SK-N-DZ (cell line): ENCODE data around the gene TNS4.

Source experiments
- DNase-seq: peaks from one replicate; pipeline ENCODE4 v3.0.0-alpha.2; 2015; ENCODE audit warnings: low spot score

The TNS4 gene

DNA sequence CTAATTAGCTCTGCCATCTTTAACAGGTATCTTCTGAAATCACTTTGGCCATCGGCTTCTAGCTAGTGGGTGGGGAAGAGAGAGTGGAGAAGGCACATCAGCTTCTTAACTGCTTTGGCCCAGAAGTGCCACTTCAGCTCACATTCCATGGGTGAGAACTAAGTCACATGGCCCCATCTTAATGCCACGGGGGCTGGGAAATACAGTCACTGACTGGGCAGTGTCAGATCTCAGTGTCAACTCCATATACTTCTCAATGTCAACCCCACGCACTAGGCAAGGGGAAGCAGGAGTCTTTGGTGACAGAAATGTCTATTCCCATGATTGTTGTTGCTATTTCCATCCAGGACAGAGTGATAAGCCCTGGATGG, 34.5 kb upstream of the TNS4 start:
- no peak for DNase-seq

DNA sequence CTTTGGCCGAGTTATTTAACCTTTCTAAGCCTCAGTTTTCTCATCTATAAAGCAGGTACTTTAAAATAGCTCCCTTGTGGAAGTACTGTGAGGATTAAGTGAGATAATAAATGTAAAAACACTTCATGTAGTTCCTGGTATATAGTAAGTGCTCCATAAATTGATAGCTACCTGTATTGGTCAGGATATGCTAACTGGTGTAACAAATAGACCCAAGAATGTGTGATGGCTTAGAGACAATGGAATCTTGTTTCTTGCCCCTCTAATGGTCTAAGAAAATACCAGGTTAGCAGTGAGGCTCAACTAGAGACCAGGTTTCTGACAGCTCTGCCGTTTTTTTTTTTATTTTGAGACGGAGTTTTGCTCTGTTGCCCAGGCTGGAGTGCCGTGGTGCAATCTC, 34.0 kb upstream of the TNS4 start:
- DNase-seq, result no peak

DNA sequence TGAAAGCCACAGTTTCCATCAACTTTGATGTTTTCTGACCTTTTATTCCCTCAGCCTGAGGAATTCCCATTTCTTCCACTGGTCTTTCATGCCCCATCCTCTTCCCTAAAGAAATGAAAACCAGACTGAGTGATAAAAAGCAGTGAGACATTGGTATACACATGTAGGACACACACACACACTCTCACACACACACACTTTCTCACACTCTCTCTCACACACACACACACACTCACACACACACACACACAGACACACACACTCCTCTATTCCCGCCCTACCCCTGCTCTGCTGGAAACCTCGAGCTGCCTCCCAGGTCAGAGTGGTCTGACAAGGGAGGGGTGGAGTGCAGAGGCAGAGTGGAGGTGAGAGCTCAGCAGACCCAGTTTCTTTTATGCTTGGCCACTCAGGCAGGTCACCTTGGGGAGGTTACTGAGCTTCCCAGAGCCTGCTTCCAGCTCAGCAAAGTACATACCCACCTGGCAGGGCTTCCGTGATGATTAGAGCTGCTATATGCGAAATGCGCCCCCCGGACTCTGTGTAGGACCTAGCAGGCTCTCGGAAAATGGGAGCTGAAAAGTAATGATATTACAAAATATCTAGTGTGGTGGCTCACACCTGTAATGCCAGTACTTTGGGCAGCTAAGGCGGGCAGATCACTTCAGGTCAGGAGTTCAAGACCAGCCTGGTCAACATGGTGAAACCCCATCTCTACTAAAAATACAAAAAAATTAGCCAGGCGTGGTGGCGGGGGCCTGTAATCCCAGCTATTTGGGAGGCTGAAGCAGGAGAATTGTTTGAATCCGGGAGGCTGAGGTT, 33.2 kb upstream of the TNS4 start:
- no peak for DNase-seq

DNA sequence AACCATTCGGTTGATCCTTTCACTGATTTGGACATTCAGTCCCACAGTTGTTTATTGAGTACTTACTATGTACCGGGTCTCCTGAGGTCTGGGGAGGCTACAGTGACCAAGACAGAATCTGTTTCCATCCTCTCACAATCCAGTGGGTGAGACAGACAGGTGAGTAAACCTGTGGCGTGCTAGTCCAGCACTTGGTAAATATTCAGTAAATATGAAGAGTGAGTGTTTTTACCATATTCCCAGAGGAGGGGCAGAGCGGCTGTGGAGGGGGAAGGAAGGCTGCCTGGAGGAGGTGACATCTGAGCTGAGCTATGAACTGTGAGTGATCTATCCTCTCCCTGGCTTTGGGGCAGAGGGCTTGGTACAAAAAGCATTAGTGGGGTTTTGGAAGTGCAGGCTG, 32.5 kb upstream of the TNS4 start:
- no peak for DNase-seq

DNA sequence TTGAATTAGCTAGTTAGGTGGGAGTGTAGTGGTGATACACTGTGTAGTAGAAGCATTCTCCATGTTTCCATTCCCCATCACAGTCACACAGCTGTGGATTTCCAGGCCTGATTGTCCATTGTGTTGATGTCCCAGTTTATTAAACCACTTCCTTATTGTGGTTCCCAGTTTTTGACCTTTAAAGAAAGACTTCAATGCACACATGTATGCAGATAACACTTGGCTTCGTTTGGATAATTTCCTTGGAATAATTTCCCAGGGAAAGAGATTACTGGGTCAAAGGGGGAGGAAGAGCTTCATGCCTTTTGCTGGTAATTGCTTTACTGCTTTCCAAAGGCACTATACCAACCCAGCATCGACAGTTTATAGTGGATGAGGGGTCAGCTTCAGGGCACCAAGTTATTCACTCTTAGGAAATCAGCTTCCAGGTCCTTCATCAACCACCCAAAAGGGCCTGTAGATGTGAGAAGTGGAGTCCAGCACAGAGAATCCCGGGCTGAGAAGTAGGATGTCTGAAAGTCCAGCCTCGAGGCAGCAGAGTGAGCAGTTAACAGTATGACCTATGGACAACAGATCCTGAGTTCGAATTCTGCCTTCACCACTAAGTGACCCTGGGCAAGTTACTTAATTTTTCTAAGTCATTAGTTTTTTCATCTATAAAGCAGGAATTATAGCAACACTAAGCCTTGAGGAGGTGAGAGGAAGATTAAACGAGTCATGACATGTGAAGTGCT, 31.3 kb upstream of the TNS4 start:
- no peak for DNase-seq

DNA sequence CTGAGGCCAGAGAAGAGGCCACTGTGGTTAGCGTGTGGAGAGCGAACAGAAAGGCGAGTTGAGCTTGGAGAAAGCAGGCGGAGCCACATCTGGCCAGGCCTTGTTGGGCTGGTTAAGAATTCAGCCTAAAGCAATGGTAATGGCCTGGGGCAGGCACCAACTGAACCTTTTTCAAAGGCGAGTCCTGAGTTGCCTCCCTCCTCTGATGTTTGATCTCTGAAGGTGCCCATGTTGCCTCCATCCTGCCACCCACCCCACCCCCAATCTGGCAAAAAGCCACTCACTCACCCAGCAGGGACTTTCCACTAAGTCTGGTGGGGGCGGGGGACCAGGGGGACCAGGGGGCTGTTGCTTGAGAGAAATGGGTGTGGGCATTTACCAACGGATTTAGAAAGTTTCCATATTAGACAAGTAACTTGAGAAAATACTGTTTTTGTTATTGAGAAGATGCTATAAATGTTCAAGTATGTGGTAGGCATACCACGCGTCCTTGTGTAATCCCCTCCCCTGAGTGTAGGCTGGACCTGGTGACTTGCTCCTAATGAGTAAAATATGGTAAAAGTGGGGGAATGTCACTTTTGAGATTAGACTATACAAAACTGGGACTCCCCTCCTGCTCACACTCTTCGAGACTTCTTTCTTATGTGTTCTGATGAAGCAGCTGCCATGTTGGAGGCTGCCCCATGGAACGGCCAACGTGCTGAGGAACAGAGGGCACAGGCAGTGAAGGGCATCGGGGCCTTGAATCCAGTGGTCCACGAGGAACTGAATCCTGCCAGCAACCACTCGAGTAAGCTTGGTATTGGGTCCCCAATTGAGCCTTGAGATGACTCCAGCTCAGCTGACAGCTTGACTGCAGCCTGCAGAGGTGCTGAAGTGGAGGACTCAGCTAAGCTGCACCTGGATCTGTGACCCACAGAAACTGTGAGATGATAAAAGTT, 29.9 kb upstream of the TNS4 start:
- no peak for DNase-seq

DNA sequence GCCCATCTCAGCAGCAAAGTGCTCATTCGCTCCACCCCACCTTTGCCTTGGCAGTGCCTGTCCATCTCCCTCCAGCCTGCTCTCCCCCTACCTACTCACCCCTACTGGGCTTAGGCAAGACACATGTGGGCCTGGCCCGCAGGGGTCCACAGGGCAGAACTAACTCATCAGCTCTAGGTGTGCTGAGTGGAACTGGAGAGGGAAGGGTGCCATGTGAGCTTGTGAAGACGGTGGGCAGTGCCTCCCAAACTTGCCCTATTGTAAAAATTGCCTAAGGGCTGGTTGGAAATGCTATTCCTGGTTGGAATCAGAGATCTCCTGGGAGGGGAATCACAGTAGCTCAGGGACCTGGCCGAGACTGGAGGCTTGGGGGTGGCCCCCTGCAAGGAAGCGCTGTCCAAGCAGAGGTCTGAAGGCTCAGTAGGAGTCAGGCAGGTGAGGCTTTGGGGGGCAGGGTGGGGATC, 29.1 kb upstream of the TNS4 start:
- no peak for DNase-seq

DNA sequence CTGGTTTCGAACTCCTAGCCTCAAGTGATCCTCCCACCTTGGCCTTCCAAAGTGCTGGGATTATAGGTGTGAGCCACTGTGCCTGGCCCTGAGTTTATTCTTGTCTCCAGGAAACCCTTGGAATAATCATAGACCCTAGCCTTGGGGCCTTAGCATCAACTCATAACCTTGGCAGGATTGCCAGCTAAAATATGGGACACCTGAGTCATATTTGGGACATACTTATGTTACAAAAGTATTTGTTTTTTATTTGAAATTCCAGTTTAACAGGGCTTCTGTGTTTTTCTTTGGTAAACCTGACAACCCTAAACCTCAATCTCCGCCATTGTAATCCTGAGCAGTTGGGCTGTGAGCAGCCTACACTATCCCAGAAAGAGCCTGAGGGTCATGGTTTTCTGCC, 28.6 kb upstream of the TNS4 start:
- DNase-seq, result no peak

DNA sequence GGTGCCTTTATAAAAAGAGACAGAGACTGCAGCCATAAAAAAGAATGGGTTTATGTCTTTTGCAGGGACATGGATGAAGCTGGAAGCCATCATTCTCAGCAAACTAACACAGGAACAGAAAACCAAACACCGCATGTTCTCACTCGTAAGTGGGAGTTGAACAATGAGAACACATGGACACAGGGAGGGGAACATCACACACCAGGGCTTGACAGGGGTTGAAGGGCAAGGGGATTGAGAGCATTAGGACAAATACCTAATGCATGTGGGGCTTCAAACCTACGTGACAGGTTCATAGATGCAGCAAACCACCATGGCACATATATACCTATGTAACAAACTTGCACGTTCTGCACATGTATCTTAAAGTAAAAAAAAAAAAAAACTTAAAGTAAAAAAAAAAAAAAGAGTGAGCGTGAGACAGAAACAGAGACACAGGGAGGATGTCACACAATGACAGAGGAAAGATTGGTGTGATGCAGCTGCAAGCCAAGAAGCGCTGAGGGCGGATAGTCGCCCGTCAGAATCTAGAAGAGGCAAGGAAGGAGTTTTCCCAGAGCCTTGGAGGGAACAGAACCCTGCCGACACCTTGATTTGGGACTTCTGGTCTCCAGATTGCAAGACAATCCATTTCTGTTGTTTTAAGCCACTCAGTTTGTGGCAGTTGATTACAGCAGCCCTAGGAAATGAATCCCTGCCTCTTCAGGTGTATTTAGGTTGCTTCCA, 27.4 kb upstream of the TNS4 start:
- DNase-seq, result no peak

DNA sequence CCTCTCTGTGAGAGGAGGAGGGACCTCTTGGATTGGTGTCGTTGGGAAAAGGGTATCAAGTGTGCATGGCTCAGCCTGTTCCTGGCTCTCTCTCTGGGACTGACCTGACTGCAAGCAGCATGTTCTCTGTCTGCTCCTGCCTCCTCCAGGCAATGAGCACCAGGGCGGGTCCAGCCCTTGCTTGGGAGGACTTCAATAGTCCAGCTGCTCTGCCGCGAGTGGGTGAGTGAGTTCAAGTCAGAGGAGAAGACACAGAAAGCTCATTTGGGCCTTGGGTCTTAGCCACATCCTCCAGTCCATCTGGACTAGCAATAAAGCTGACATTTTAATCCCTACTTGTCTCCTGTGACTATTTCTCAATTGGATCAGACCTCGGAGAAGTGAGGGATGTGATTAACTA, 25.2 kb upstream of the TNS4 start:
- DNase-seq, result no peak

DNA sequence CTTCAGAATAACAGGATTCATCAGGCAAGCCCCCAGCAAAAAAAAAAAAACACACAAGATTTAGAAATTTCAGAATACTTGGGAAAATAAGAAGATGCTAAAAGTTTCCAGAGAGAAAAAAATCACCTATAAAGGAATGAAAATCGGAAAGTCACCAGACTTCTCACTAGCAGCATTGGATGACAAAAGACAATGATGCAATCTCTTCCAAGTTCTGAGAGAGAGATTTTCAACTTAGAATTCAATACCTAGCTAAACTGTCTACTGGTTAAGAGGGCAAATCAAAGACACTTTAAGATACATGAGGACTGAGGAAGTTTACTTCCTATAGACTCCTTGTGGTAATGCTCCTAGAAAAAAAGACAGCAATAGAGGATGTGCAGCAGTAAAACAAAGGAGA, 23.9 kb upstream of the TNS4 start:
- DNase-seq, result no peak

DNA sequence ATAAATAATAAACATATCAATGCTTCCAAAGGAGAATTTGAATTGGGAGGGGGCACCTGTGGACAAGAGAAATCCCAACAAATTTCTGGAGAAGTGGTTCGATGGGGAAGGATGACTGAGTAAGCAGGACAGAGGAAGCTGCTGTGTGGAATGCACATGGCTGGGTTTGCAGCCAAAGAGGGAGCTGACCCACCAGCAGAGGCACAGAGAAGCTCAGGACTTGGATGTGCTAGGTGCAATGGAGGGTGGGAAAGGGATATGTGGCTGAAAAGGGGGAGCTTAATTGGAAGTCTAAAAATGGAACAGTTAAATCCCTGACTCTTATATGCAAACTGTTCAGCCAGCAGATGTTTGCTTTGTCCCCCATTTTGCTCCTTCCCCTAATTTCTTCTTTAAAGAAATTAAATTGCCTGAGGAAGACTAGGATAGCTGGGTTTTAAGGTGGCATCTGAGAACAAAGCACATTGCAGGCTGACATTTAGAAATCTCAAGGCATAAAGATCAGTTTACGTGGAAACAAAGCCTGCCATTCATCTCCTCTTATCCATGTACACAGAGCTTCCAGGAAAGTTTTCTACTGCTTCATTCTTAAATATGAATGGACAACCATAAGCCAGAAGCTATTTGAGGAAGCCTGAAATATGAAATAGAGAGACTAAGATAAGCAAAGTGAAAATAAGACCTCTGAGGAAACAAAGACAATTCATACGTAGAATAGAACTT, 23.0 kb upstream of the TNS4 start:
- no peak for DNase-seq

DNA sequence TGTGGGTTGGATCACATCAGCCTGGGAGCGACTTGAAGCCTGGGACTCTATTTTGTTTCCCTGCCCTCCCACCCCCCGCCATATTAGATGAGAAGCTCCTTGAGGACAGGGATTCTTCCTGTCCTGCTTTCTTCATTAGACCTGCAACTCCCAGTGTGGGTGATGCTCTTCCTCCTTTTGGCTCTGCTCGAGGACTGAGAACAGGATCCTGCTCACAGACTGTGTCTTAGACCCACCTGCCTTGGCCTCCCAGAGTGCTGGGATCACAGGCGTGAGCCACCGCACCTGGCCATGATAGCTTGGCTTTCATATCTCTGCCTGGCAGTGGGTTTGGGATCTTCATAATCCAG, 21.5 kb upstream of the TNS4 start:
- no peak for DNase-seq

DNA sequence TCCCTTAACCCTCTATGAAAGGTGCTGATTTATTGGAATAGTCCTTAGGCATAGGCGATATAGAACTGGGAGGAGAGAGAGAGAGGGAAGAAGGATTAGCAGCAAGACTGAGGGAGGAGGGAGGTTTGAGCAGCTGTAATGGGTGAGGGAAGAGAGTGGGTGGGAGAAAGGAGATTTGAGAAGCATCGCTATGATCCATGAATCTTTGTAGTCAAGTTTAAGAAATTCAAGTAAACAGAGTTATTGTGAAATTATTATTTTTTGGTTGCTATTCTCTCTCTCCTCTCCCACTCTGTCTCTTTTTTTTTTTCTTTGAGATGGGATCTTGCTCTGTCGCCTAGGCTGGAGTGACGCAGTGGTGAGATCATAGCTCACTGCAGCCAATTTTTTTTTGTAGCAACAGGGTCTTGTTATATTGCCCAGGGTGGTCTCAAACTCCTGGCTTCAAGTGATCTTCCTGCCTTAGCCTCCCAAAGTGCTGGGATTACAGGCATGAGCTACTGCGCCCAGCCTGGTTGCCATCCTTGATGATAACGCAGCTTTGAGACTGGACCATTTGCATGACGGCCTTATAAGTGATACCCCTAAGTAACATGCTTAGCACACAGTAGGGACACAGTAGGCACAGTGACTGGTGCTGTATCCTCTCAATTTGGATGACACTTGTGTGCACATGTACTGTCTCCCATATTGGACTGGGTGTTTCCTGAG, 21.0 kb upstream of the TNS4 start:
- DNase-seq, result no peak

DNA sequence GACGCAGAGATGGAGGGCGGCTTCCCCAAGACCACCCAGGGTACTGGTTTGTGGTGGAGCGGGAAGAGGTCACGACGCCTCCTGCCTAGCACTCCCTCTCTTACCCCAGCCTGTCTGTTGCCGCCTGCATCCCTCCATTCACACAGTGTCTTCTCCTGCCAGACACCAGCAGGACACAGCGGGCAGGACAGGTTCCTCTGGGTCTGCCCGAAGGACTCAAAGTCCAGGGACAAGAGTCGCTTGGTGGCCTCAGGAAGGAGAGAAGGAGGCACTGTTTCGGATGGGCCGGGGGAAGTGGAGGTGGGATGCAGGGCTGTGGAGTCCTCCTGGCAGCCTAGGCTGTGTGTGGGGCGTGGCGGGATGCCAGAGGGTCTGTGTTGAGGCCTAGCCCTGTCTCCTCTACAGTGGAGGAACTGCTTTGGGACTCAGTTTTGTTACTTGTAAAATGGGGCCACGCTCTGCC, 19.6 kb upstream of the TNS4 start:
- no peak for DNase-seq

DNA sequence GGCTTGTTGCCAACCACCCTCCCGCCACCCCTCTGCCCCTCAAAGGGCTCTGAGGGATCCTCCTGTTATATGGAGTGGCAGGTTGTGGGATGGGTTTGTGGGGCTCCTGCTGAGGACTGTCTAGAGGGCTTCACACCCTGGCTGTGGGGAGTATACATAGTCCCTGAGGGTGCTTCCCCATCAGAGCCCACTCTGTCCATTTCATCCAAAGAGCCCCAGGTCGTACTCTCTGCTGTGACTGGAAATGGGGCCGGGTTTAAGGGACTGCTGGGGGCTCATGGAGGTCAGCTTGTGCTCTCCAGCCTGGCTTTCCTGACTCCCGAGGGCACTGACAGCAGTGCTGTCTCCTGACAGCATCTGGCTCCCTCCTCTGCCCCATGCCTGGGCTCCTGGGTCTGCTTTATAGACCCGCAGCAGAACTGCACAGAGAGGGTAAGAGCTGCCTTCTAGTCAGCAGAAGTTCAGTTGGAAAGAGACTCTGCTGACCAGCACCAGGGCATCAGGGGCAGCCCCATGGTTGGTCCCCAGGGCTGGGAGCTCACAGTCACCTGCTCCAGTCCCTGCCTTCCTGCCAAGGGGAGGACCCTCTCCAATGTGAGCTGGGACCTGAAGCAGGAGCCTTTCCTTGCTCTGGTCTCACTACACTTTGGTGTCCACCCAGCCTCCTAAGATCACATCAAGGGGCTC, 17.8 kb upstream of the TNS4 start:
- no peak for DNase-seq

DNA sequence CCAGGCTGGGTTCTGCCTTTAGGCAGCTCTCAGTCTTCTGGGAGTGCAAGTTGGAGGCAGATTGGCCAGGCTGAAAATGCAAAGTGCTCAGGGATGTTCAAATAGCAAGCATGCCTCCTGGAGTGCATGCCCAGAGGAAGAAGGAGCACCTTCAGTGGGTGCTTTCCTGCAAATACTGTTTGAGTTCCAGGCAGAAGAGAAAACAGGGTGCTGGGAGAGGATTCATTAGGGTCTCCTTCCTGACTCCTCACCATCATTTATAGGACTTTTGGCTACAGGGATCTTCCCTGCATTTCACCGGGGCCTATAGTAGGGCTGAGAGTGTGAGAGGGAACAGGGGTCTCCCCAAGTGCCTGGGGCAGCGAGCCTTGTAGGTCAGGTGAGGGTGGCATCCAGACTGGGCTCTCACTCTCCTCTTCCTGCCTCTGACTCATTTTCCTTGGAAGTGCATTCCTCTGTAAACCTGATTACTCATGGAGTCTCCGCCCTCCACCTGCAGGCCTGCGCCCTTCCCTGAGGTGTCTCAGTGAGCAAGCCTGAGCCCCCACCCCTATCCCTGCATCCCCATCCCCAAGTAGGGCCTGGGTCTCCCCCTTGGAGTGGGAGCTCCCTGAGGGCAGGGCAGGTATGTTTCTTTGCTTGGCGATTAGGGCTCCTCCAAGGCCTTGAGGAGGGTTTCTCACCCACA, 17.1 kb upstream of the TNS4 start:
- DNase-seq, result no peak

DNA sequence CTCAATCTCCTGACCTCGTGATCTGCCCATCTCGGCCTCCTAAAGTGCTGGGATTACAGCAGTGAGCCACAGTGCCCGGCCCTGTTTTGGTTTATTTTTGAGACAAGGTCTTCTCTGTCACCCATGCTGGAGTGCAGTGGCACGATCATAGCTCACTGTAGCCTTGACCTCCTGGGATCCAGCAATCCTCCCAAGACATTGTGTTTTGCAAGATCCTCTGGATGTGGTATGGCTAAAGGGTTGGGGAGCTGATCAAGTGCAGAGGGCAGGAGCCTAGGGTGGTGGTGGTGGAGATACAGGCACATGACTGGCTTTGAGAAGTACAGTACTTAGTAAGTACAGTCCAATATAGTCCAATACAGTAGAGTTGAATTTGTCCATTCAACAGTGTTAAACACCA, 16.6 kb upstream of the TNS4 start:
- no peak for DNase-seq

DNA sequence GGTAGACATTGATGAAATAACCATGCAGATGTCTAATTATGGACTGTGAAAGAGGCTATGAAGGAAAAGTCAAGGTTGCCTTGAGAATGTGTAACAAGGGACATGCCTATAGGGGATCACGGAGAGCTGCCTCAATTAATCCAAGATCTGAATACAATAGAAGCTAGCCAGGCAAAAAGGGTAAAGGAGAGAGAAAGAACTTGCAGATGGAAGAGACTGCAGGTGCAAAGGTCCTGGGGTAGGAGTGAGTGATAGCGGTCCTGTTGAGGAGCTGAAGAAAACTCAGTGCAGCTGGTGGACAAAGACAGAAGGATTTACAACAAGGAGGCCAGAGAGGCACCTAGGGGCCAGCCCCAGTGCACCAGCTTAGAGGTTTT, 15.9 kb upstream of the TNS4 start:
- no peak for DNase-seq
